ENCODE measurements around the gene HIRA.
A peak's percentile ranks its signal among the peaks of the same experiment; 100 is the strongest.
"Not testable (repeated sequence)": the region's sequence is repeated elsewhere in the genome, so short reads cannot be mapped to it uniquely, and the experiment has no call there.

The HIRA gene

DNA sequence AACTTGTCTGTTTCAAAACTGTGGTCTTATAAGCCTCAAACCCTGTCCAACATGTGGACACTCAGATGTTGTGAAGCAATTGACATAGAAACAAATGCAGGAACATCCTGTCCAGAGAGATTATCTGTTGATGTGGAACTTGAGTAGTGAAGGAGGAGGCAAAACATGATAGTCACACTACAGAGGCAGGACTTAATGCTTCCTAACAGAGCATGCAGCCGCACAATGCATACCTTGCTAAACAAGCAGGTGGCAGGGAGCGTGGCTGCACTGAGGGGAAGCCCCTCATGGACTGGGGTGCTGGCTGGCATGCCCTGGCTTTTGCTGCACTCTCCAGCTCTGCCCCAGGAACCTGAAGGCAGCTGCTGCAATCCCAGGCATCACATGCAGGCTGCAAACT lies 10.6 kb upstream of the HIRA start:
- DNase-seq: no peak

- no peak for DNase-seq
These were observed 9.1 kb upstream of the HIRA start for GRCh38 chr22:19440411-19441195.

GRCh38 chr22:19438298-19438697 lies 6.8 kb upstream of the HIRA start:
- no peak for DNase-seq

- not testable (repeated sequence) for DNase-seq
These were observed 5.1 kb upstream of the HIRA start for GRCh38 chr22:19436444-19437161.

DNA sequence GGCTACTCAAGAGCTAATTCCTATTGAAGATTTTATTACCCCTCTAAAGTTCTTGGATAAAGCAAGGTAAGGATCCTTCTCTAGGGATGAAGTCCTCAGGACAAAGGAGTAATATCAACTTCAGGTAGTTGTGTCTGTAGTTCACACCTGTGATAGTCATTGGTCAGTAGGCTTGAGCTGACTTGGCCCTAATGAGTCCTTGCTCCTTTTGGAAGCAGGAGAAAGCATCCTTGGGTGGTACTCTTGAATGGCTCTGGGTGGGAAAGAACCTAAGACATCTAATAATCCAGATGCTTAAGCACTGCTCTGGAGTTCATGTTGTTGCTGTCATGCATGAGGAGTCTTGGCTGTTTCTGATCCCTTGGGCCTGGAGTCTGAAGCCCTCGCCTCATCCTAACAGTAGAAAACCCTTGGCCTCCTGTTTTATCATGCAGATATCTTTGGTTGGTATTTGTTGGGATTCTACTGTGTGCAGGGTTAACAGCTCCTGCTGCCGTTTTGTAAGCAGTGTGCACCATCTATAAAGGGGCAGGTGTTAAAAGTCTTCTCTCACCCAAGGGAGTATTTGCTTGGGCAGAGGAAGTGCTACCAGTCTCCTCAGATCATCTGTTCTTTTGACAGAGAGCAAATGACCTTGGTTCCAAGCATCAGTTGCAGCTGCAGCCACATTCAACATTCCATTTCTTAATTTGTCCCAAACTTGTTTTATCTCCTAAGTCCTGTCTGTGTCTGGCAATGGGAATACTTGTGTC lies 3.5 kb upstream of the HIRA start:
- no peak for DNase-seq

GRCh38 chr22:19434401-19434800 lies 2.9 kb upstream of the HIRA start:
- no peak for DNase-seq

DNA sequence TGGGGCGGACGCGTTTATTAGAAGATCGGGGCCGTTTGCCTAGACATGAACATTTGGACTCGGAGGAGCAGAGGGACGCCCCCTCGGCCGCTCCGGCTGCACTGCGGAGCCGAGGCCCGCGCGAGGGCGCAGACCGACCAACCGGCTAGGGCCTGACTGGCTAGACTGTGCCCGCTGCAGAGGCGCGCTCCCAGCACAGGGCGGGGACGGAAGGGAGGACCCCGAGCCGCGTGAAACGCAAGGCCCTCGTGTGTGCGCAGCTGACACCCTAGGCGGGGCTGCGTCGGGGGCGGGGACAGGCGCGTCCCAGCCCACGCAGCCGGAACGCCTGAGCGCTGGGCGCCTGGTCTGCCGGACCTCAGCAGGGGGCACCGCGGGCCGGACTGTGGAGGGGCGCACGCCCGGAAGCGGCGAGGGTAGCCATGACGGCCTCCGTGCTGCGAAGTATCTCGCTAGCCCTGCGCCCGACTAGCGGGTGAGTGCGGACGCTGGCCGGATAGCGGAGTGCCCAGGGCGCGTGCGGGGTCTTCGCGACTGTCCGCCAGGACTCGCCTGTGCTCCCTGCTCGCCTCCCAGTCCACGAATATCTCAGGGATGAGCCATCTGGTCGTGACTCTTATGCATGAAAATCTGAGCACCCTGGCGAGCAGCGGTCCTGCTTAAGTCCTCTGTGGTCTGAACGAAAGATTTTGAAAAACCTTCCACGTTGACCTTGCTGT lies 759 bp upstream of the HIRA start, which contains the start of gene MRPL40:
Gene MRPL40 (plus strand): TSS at position 413 of the 719 bp plus-strand sequence. CDS start 10 bp downstream, at position 423.
- peak; percentile 89 for DNase-seq

GRCh38 chr22:19430890-19431541 lies 517 bp downstream of the HIRA start:
- no peak for DNase-seq

DNA sequence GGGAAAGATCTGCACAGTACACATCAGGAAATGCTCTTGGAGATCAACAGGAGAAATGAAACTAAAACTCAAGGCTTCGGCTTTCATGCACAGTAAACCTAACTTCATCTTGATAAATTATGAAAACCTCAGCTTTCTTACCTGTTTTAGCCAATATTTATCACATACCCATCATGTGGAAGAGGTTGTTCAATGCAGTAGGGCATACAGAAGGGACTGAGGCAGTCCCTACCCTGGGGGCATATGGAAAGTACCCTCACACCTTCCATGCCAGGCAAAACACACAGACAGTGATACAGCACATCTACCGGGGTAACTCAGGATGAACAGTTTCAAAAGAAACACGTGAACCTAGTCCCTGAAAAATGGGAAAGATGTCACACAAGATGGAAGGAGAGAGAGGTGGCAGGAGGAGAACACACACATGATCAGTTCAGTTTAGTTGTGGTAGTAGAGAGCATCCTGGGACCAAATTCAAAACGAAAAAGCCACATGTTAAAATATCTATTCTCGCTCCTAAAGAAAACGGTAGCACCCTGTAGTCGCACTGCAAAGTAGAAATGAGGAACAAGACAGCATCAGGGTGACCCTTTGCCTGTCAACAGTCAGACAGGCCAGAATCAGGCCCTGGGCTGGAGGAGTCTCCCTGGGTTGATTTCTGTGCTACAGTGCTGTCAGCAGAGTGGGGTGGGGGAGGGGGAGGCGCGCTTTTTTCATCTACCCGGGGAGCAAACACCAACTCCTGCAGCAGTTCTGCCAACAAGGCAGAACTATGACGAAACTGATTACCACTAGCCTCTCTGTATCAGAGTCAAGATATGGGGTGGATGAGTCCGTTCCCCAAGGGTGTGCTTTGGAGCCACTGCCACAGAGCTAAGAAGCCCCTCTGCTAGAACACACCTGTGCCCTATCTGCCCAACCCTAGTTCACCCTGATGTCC lies 1.3 kb downstream of the HIRA start:
- DNase-seq: peak; percentile 45

DNA sequence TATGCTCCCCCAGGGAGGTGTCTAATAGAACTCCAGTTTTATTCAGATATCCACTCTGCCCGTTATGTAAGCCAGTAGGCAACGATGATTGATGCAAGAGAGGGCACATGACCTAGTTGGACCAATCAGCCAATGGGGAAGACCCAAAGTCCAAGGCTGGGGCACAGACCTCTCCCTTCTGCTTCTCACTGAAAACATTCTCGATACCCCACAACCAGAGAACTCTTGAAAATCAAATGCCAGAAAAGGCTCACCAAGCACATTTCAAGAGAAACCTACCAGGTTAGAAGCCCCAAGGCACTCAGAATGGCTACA lies 7.4 kb downstream of the HIRA start:
- DNase-seq: no peak

DNA sequence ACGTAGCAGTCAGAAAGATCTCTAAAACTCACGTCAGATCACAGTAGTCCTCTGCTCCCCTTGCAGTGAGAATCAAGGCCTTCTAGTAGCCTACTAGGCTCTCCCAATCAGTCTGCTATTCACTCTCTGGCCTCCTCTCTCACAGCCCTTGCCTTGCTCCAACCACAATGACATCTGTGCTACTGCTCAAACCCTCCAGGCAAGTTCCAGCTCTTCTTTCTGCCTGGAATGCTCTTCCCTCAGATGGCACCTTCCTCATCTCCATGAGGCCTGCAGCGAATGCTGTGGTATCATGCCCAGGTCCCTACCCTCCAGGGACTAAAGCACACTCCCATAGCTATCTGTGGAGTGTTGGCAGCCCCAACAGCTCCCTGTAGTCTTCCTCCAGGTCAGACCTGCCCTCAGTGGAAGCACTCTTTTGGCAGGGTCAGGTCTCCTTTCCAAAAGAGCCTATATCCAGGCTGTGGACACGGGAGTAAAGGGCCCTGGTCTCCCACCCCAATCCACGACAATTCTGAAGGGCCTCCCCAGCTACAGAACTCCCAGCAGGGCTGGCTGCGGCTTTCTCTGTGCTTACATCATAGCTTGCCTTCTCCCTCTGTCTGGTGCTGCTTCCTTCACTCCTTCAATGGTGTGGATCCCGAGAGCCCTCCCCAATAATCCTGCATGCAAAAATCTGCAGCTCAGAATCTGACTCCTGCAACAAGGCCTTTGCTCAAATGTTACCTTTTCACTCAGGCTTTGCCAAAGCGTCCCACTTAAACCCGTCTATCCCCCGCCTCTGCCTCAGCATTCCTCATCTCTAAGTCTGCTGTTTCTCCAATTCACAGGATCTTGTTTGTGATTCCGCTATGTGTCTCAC lies 8.9 kb downstream of the HIRA start:
- no peak for DNase-seq

DNA sequence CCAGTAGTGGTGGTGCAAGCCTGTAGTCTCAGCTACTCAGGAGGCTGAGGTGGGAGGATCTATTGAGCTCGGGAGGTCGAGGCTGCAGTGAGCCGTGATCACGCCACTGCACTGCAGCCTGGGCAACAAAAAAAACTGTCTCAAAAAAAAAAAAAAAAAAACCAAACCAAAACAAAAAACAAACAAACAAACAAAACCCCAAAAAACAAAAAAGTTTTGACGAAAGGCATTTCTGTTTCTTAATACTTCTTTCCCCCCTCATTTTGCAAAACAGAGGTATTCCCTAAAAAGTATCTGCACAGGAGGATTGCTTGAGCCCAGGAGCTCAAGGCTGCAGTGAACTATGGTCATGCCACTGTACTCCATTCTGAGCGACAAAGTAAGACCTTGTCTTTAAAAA lies 11.2 kb downstream of the HIRA start:
- DNase-seq: no peak

- DNase-seq: peak; percentile 48
These were observed 11.9 kb downstream of the HIRA start for GRCh38 chr22:19419464-19420178.

DNA sequence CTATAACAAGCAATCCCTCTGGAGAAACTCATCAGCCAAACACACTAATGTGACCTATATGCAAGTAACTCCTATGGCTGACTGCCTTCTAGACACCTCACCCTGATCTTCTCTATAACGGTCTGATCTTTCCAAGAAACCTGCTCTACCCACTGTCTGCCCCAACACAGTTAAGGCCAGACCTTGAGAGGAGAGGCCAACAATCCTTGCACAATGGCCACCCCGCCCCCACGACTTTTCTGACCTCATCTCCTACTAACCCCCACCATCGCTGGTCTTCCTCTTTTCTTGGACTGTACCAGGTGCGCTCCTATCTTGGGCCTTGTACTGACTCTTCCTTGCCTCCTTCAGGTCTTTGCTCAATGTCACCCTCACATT lies 12.5 kb downstream of the HIRA start:
- peak; percentile 28 for DNase-seq

DNA sequence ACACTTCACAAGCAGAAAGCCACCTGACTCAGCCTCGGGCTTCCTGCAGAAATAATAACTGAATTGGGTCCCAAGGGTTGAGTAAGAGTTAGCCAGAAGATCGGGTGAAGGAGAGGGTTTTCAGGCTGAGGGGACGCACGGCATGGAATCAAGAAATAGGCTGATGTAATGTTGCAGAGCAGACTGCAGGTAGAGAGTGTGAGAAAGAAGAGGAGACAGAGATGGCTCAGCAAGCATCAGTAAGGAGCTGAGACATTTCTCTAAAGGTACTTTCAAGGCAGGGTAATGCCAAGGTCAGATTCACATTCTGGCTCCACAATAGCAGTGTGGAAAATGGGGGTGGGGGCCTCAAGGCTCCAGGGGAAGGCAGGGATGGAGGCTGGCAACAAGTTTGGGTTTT lies 18.6 kb downstream of the HIRA start:
- DNase-seq: no peak

GRCh38 chr22:19412478-19412877 lies 19.1 kb downstream of the HIRA start:
- no peak for DNase-seq

DNA sequence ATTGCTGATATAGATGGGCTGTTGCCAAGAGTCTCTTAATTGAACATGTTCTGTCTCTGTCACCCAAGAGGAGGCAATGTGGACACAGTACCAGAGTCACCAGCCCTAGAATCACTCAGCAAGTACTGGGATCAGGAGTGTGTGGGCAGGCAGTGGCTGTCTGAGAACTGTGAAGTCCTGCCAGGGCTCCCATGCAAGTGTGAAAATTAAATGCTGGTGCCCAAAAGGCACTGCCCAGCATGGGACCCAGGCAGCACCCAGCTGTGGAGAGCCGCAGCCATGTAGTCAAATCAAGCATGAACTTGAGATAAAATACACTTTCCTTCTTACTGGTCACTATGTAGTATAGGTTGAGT lies 19.9 kb downstream of the HIRA start:
- no peak for DNase-seq

DNA sequence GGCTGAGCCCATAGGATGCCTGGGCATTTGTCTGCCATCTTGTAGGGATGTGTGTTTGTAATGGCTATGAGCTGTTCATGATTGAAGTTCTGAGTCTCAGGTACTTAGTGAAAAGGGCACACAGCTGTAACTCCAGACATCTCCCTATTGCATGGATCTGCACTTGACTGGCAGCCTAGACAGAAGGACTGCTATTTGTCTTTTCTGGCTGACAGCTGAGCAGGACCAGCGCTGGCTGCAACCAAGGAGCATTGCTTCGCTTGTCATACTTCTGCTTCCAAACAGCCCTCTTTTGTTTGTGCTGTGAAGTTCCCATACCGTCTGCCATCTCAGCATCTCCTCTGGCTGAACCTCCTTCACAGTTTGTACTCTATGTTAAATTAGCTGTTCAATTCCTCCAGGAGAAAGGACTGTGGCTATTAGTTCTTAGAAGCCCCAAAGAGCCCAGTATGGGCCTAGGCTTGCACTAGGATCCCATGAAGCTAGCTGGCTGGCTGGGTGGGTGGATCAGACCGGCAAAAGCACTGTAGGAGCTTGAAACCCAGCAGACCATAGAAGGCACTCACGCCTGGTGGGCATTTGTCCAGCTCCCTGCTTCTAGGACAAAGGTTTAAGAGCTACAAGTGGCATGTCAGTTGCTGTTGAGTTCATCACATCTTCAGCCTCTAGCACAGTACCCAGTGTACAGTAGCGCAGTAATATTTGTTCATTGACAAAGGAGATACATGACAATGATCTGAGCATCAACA lies 20.4 kb downstream of the HIRA start:
- no peak for DNase-seq
